GM23248 (cell line): ENCODE measurements around the gene CASP3.

Experiments
- EZH2 ChIP-seq: fragments of 200-600 bp; sonication (generic); IDR thresholded peaks from 2 replicates; pipeline ENCODE4 v1.6.1; 2018; ENCODE audit warnings: antibody characterized with exemption, mild to moderate bottlenecking; ENCODE audit not compliant: insufficient read depth, poor library complexity, severe bottlenecking
- EZH2phosphoT487 ChIP-seq: fragments of 200-600 bp; sonication (generic); IDR thresholded peaks from 2 replicates; pipeline ENCODE4 v1.6.1; 2018; ENCODE audit warnings: antibody characterized with exemption, moderate library complexity, mild to moderate bottlenecking, low read depth; ENCODE audit not compliant: insufficient read depth

GRCh38 chr4:184599492-184600135 is 49.6 kb downstream of the CASP3 start:
- TF ChIP-seq EZH2 (no peak), EZH2phosphoT487 (no peak)
